K562 (cell line): ENCODE data around the gene CEND1. TPM values are rescaled to one million over a fixed set of nuclear protein-coding genes. Genes with fewer than 3 reads are reported as not detected.

Experiments used
- ATAC-seq: fragments of 200-7000 bp; cut with Tn5 transposase; 3 replicates; pipeline ENCODE4 v1.9.1; 2020; ENCODE audit warnings: moderate library complexity
- BruUV-seq: library from RNA; stranded (reverse); fragments of 400-500 nt; replicated peaks from 2 replicates; lab custom pipeline; 2021; lab: Mats Ljungman, UMichigan
- CTCF ChIA-PET: fragments of 300-600 bp; formaldehyde crosslinking; extraction: SDS; loops from one replicate; lab custom pipeline; 2021; ENCODE audit warnings: low intra/inter-chr PET ratio; lab: Yijun Ruan, JAX
- POLR2A ChIA-PET: fragments of 300-600, 350-650 bp; sonication (Branson Sonifier 250); formaldehyde crosslinking; extraction: SDS; loops from one replicate; lab custom pipeline; 2021; ENCODE audit warnings: antibody characterized with exemption, inconsistent platforms; lab: Yijun Ruan, JAX
- DNase-seq, 4 experiments: peaks; one replicate each; pipeline versions ENCODE4 v3.0.0 to v3.0.0-alpha.2; 2011 to 2018; ENCODE audit warnings: low spot score in 3 of 4, mixed read lengths in 3 of 4; ENCODE audit errors: extremely low read depth in 1 of 4
- FAIRE-seq: peaks from 2 replicates; lab custom pipeline; 2011; peaks lifted over from hg19 to GRCh38; lab: Jason Lieb, UNC
- H2AFZ ChIP-seq: 2 replicates; pipeline ENCODE4 v1.6.0; 2011; ENCODE audit warnings: low read depth, low read length, control low read depth, inconsistent platforms
- H3K27ac ChIP-seq: fragments of 200-600 bp; 3 replicates; pipeline ENCODE4 v1.8.0; 2011; ENCODE audit warnings: low read depth, mild to moderate bottlenecking, control low read depth, inconsistent platforms, low read length, moderate library complexity, mixed read lengths; ENCODE audit errors: extremely low read depth
- H3K27me3 ChIP-seq, 2 experiments: fragments of 300-600 bp in 1 of 2; 2 replicates in 1 of 2; 3 replicates in 1 of 2; pipeline versions ENCODE4 v1.6.0 to v1.8.0; 2011; ENCODE audit warnings: inconsistent platforms in 2 of 2, low read length in 2 of 2, mild to moderate bottlenecking in 1 of 2, mixed read lengths in 1 of 2, moderate library complexity in 1 of 2; ENCODE audit not compliant: control insufficient read depth in 2 of 2, insufficient read depth in 2 of 2
- H3K36me3 ChIP-seq: fragments of 300-600 bp; 3 replicates; pipeline ENCODE4 v1.8.0; 2011; ENCODE audit warnings: mild to moderate bottlenecking, low read length, inconsistent platforms; ENCODE audit not compliant: control insufficient read depth, insufficient read depth
- H3K4me1 ChIP-seq, 2 experiments: fragments of 200-600 bp in 1 of 2; replicated peaks in 1 of 2; 2 replicates in 1 of 2; 3 replicates in 1 of 2; pipeline versions ENCODE4 v1.5.1 to v1.8.0; 2011; ENCODE audit warnings: inconsistent platforms in 2 of 2, low read length in 2 of 2, mild to moderate bottlenecking in 1 of 2, mixed read lengths in 1 of 2, moderate library complexity in 1 of 2; ENCODE audit not compliant: control insufficient read depth in 2 of 2, insufficient read depth in 2 of 2
- H3K4me2 ChIP-seq: 2 replicates; pipeline ENCODE4 v1.6.1; 2011; ENCODE audit warnings: low read length, control low read depth, inconsistent platforms, mixed read lengths; ENCODE audit not compliant: insufficient read depth
- H3K4me3 ChIP-seq: fragments of 200-600 bp; sonication (generic), shearing (Covaris generic); 2 replicates; pipeline ENCODE4 v1.5.1; 2016; ENCODE audit warnings: control low read depth, inconsistent platforms
- H3K79me2 ChIP-seq: fragments of 200-600 bp; 3 replicates; pipeline ENCODE4 v1.8.0; 2011; ENCODE audit warnings: low read length, inconsistent platforms; ENCODE audit not compliant: control insufficient read depth, insufficient read depth
- H3K9ac ChIP-seq, 2 experiments: 2 replicates each; pipeline versions ENCODE4 v1.6.0 to v1.6.1; 2011; ENCODE audit warnings: low read depth in 2 of 2, low read length in 2 of 2, control low read depth in 1 of 2, inconsistent platforms in 1 of 2, mild to moderate bottlenecking in 1 of 2, mixed read lengths in 1 of 2; ENCODE audit not compliant: insufficient read depth in 1 of 2
- H3K9me1 ChIP-seq: one replicate; pipeline ENCODE4 v1.6.0; 2011; ENCODE audit warnings: inconsistent platforms, mild to moderate bottlenecking, low read length, moderate library complexity; ENCODE audit not compliant: control insufficient read depth, insufficient read depth
- H3K9me3 ChIP-seq: replicated peaks from 2 replicates; pipeline ENCODE4 v1.5.1; 2011; ENCODE audit warnings: low read depth, low read length, inconsistent platforms; ENCODE audit not compliant: control insufficient read depth, insufficient read depth
- H4K20me1 ChIP-seq: replicated peaks from 2 replicates; pipeline ENCODE4 v1.6.1; 2011; ENCODE audit warnings: low read length, inconsistent platforms, mixed read lengths; ENCODE audit not compliant: control insufficient read depth, insufficient read depth
- ARID3B ChIP-seq: fragments of 250-450 bp; sonication (Bioruptor Pico); IDR thresholded peaks from 2 replicates; pipeline ENCODE4 v1.4.0; 2020; ENCODE audit warnings: borderline replicate concordance
- CAMTA2 ChIP-seq: fragments of 250-450 bp; sonication (Bioruptor Pico); conservative IDR thresholded peaks from 2 replicates; pipeline ENCODE4 v1.5.1; 2022
- COPS2 ChIP-seq: fragments of 450-650 bp; conservative IDR thresholded peaks from 2 replicates; pipeline ENCODE4 v1.6.1; 2016; ENCODE audit warnings: mild to moderate bottlenecking, moderate library complexity
- FOXK1 ChIP-seq: sonication (generic); formaldehyde crosslinking; IDR thresholded peaks from 2 replicates; pipeline ENCODE4 v1.8.0; 2022; ENCODE audit warnings: missing genetic modification reagents, mild to moderate bottlenecking, borderline replicate concordance
- LCOR ChIP-seq: sonication (generic); formaldehyde crosslinking; IDR thresholded peaks from 2 replicates; pipeline ENCODE4 v1.8.0; 2022; ENCODE audit warnings: mild to moderate bottlenecking, missing genetic modification reagents
- MAX ChIP-seq: sonication (generic); formaldehyde crosslinking; IDR thresholded peaks from 2 replicates; pipeline ENCODE4 v1.9.0; 2022; ENCODE audit warnings: mild to moderate bottlenecking, missing genetic modification reagents
- MYC ChIP-seq, 2 experiments: fragments of 250-450 bp in 1 of 2; sonication (Bioruptor Pico) in 1 of 2; IDR thresholded peaks; 2 replicates each; pipeline versions ENCODE4 v1.5.1 to v1.6.1; 2012 to 2021; ENCODE audit warnings: low read depth in 2 of 2, borderline replicate concordance in 1 of 2, improper control_type of control experiment in 1 of 2, low read length in 1 of 2, mild to moderate bottlenecking in 1 of 2, moderate library complexity in 1 of 2
- NFRKB ChIP-seq: fragments of 450-650 bp; IDR thresholded peaks from 2 replicates; pipeline ENCODE4 v1.6.1; 2016; ENCODE audit warnings: low read depth
- PML ChIP-seq: IDR thresholded peaks from 2 replicates; pipeline ENCODE4 v1.6.1; 2012; ENCODE audit warnings: low read length, inconsistent platforms
- POLR2AphosphoS5 ChIP-seq: IDR thresholded peaks from 2 replicates; pipeline ENCODE4 v1.6.1; 2011; ENCODE audit warnings: mild to moderate bottlenecking, low read depth, low read length, moderate library complexity; ENCODE audit not compliant: control insufficient read depth, insufficient read depth
- POLR2B ChIP-seq: fragments of 450-650 bp; IDR thresholded peaks from 2 replicates; pipeline ENCODE4 v1.6.1; 2018; ENCODE audit warnings: low read depth; ENCODE audit not compliant: partially characterized antibody
- RBFOX2 ChIP-seq: fragments of 200-400 bp; formaldehyde crosslinking; IDR thresholded peaks from 2 replicates; pipeline ENCODE4 v1.6.1; 2017; ENCODE audit warnings: low read depth, mild to moderate bottlenecking, low read length, moderate library complexity
- SIN3A ChIP-seq, 2 experiments: fragments of 150-350 bp in 1 of 2; IDR thresholded peaks; 2 replicates each; pipeline ENCODE4 v1.6.1; 2011 to 2016; ENCODE audit warnings: borderline replicate concordance in 2 of 2, low read depth in 2 of 2, low read length in 2 of 2, mild to moderate bottlenecking in 2 of 2, moderate library complexity in 2 of 2; ENCODE audit not compliant: control insufficient read depth in 1 of 2
- SP1 ChIP-seq: sonication (generic); formaldehyde crosslinking; IDR thresholded peaks from 2 replicates; pipeline ENCODE4 v1.8.1; 2022; ENCODE audit warnings: mild to moderate bottlenecking, missing genetic modification reagents
- SUPT5H ChIP-seq: fragments of 450-650 bp; IDR thresholded peaks from 2 replicates; pipeline ENCODE4 v1.6.1; 2016
- ZBTB17 ChIP-seq: fragments of 450-650 bp; formaldehyde crosslinking; IDR thresholded peaks from 2 replicates; pipeline ENCODE4 v1.4.0; 2020; ENCODE audit warnings: mild to moderate bottlenecking
- ZNF165 ChIP-seq: fragments of 250-450 bp; sonication (Bioruptor Pico); IDR thresholded peaks from 2 replicates; pipeline ENCODE4 v1.4.0; 2020; ENCODE audit warnings: borderline replicate concordance
- WGBS: fragments of 100-300 bp; shearing (Covaris generic); methylation state at CpG from one replicate; pipeline ENCODE4 v1.1.6; 2016; ENCODE audit warnings: low coverage, mixed read lengths; ENCODE audit not compliant: insufficient coverage; ENCODE audit errors: missing lambda C conversion rate; 5-methylcytosine and 5-hydroxymethylcytosine counted together
- in situ Hi-C: fragments of 300-500 bp; cut with MboI; formaldehyde crosslinking; loops from 4 replicates; pipeline ENCODE4 v1.15.0; 2018; ENCODE audit warnings: inconsistent platforms, mixed read lengths
- intact Hi-C: fragments of 100-400 bp; cut with micrococcal nuclease; formaldehyde crosslinking; loops from 2 replicates; pipeline ENCODE4 v1.14.2; 2022
- polyA plus RNA-seq, 8 experiments: library from polyadenylated mRNA; depleted of rRNA in 4 of 8; stranded (reverse) in 5 of 8; unstranded in 3 of 8; fragments of >200 nt; fragmentation: Nextera tagmentation in 2 of 8; fragmentation: Illumina TruSeq in 1 of 8; extraction: Ambion mirVana in 2 of 8; extraction: Trizol in 1 of 8; gene quantifications; 2 replicates each; pipeline versions ENCODE4 v1.2.1 to v1.2.3, GENCODE V29; 2011 to 2014; ENCODE audit warnings: inconsistent platforms in 1 of 8, missing spikeins in 1 of 8
- total RNA-seq, 7 experiments: library from RNA; depleted of rRNA in 6 of 7; stranded (reverse); fragments of >200 nt in 6 of 7; fragmentation: Illumina TruSeq in 2 of 7; extraction: Trizol in 2 of 7; gene quantifications; 2 replicates each; pipeline versions ENCODE4 v1.2.1 to v1.2.3, GENCODE V29; 2011 to 2021; ENCODE audit warnings: low replicate concordance in 1 of 7
- TF ChIP-seq, protein P1 (sequence below): sonication (generic); formaldehyde crosslinking; IDR thresholded peaks from 2 replicates; pipeline ENCODE4 v1.8.0; 2022; ENCODE audit warnings: missing genetic modification reagents, mild to moderate bottlenecking, moderate library complexity, borderline replicate concordance

CEND1 gene
- total and polyA plus RNA-seq, 9 of the 15 experiments (the other 6 are each of a cell fraction or from before 2014, with no cell fraction given), result 0.13 to 0.18 (median 0.16) TPM; not detected in 6

DNA sequence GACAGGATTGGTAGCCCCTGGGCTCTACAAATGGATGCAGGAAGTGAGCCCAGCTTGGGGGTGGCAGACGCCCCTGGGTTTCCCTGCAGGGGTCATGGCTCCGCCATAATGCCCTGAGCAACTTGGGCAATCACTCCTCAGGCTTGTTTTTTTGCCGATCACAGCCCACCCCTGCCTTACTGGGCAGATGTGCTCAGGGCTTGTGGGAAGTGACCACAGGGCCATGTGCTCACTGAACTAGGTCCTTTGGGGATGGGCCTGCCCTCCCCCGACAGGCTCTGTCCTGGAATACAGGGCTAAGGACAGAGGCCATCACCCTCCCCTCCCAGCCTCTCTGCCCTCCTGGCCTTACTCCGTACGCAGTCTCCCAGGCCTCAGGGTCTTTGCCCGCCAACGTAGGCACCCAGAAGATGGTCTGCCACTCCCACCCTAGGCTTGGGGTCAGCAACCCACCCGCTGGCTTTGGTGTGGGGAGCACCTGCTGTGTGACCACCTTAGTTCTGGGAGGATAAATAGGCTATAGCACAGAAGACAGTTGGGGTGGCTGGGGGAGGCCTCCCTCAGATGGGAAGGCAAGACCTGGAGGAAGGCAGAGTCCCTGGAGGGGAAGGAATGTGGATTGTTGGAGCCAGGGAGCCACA, 23.7 kb upstream of the CEND1 start:
- peak overlapping the region in 1 of 2 experiments; percentile 84; a peak in 2 of 4 replicates for H3K9ac ChIP-seq
- H4K20me1 ChIP-seq, result peaks cover 24% of the 10 kb centered on the region
- H3K27me3 ChIP-seq, result no peaks in the 10 kb centered on the region
- peaks cover 50% of the 10 kb centered on the region for H3K79me2 ChIP-seq
- ATAC-seq (peak; percentile 3; the same call in 2 of the 3 replicates), DNase-seq (peak in 1 of 4 experiments; percentile 56), FAIRE-seq (no peak)
- peaks cover 17 to 48% of the 10 kb centered on the region in 2 experiments; a peak in 4 of 5 replicates for H3K4me1 ChIP-seq
- H3K4me3 ChIP-seq, result no peak overlapping the region
- ChIA-PET POLR2A (interaction anchor here (0.6 to 2.5 kb wide), 4 partner anchors 9 to 61 kb away, joined by 3 to 12 read pairs (median 3); no protein-coding TSS in a partner anchor), CTCF (no interaction called here)
- H2AFZ ChIP-seq, result no peak overlapping the region
- H3K4me2 ChIP-seq, result no peak overlapping the region
- 79% methylated on average over 9 of the region's 9 CpGs for WGBS
- peaks cover 48% of the 10 kb centered on the region for H3K36me3 ChIP-seq
- H3K9me1 ChIP-seq, result peaks cover 3% of the 10 kb centered on the region
- peak overlapping the region; percentile 39 for H3K27ac ChIP-seq
- in situ Hi-C loops, result no loop called here
- no TSS peak for BruUV-seq
- intact Hi-C loops, result no loop called here
- H3K9me3 ChIP-seq, result no peaks in the 10 kb centered on the region
- TF ChIP-seq SIN3A (IDR thresholded peaks at IDR 0.05; ENCODE audit: borderline replicate concordance in 2 of 2, control insufficient read depth in 1 of 2, low read depth in 2 of 2, low read length in 2 of 2), result peak; percentile 49 to 59; a peak in 3 of 4 replicates
- TF ChIP-seq MYC (IDR thresholded peaks at IDR 0.05; ENCODE audit: low read depth, low read length), result peak; percentile 66; the same call in 1 of the 2 replicates
- no peak for TF ChIP-seq MYC (CRISPR knock-in tag; IDR thresholded peaks at IDR 0.05; ENCODE audit: borderline replicate concordance, low read depth)
- TF ChIP-seq, protein P1, sequence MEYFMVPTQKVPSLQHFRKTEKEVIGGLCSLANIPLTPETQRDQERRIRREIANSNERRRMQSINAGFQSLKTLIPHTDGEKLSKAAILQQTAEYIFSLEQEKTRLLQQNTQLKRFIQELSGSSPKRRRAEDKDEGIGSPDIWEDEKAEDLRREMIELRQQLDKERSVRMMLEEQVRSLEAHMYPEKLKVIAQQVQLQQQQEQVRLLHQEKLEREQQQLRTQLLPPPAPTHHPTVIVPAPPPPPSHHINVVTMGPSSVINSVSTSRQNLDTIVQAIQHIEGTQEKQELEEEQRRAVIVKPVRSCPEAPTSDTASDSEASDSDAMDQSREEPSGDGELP (CRISPR knock-in tag), result 0 out of 2 replicates have a peak, but pooled peaks have one; percentile 44
- TF ChIP-seq PML, result 0 out of 2 replicates have a peak, but pooled peaks have one; percentile 8
- TF ChIP-seq POLR2AphosphoS5, result peak; percentile 70
- TF ChIP-seq ZBTB17 (CRISPR knock-in tag), result peak; percentile 54; the same call in 1 of the 2 replicates
- peak; percentile 71 for TF ChIP-seq RBFOX2
- peak; percentile 71 for TF ChIP-seq POLR2B
- TF ChIP-seq ARID3B (CRISPR knock-in tag), result no peak
- TF ChIP-seq COPS2, result no peak
- TF ChIP-seq SP1 (CRISPR knock-in tag), result 0 out of 2 replicates have a peak, but pooled peaks have one; percentile 34
- peak; percentile 85 for TF ChIP-seq FOXK1 (CRISPR knock-in tag)
- peak; percentile 90 for TF ChIP-seq MAX (CRISPR knock-in tag)
- TF ChIP-seq SUPT5H, result peak; percentile 80
- TF ChIP-seq CAMTA2 (CRISPR knock-in tag), result no peak
- 0 out of 2 replicates have a peak, but pooled peaks have one; percentile 66 for TF ChIP-seq LCOR
- no peak for TF ChIP-seq NFRKB
- TF ChIP-seq ZNF165, result no peak
